Measurements from ENCODE around the gene GRIA4. TPM values are rescaled to one million over a fixed set of nuclear protein-coding genes. Genes with fewer than 3 reads are reported as not detected.

Gene GRIA4
- total RNA-seq, 1 donor from 2014 or later = not detected

GRCh38 chr11:105802390-105802789, 192.5 kb downstream of the GRIA4 start:
- no peaks in the 10 kb centered on the region for H3K4me1 ChIP-seq
- DNase-seq (ENCODE audit: extremely low spot score in 2 of 2) = no peak
- H3K27ac ChIP-seq = no peak overlapping the region
- intact Hi-C loops (cut with DNase I) = no loop called here
- no peaks in the 10 kb centered on the region for H3K9me3 ChIP-seq
- no peaks in the 10 kb centered on the region for H3K27me3 ChIP-seq
- TF ChIP-seq POLR2AphosphoS5 (IDR thresholded peaks at IDR 0.05; ENCODE audit: insufficient read depth in 1 of 2, low read depth in 1 of 2) (no peak), CTCF (IDR thresholded peaks at IDR 0.05) (no peak), POLR2A (IDR thresholded peaks at IDR 0.05) (no peak)
- no peaks in the 10 kb centered on the region for H3K36me3 ChIP-seq
- no peak overlapping the region for H3K4me3 ChIP-seq

- no peaks in the 10 kb centered on the region for H3K36me3 ChIP-seq
- no peaks in the 10 kb centered on the region for H3K4me1 ChIP-seq
- no peak overlapping the region for H3K27ac ChIP-seq
- no peak overlapping the region for H3K4me3 ChIP-seq
- H3K27me3 ChIP-seq = no peaks in the 10 kb centered on the region
- intact Hi-C loops (cut with DNase I) = no loop called here
- DNase-seq (ENCODE audit: extremely low spot score in 2 of 2) = no peak
- TF ChIP-seq POLR2AphosphoS5 (IDR thresholded peaks at IDR 0.05; ENCODE audit: insufficient read depth in 1 of 2, low read depth in 1 of 2) (no peak), POLR2A (IDR thresholded peaks at IDR 0.05) (no peak), CTCF (IDR thresholded peaks at IDR 0.05) (no peak)
- H3K9me3 ChIP-seq = no peaks in the 10 kb centered on the region
These were observed 201.4 kb downstream of the GRIA4 start for GRCh38 chr11:105811242-105811641.

- Histone ChIP-seq H3K4me3 (no peak overlapping the region), H3K27me3 (no peaks in the 10 kb centered on the region), H3K36me3 (no peaks in the 10 kb centered on the region), H3K9me3 (no peaks in the 10 kb centered on the region), H3K27ac (no peak overlapping the region), H3K4me1 (no peaks in the 10 kb centered on the region)
- TF ChIP-seq POLR2AphosphoS5 (IDR thresholded peaks at IDR 0.05; ENCODE audit: insufficient read depth in 1 of 2, low read depth in 1 of 2) = no peak
- TF ChIP-seq POLR2A (IDR thresholded peaks at IDR 0.05) = no peak
- no peak for TF ChIP-seq CTCF (IDR thresholded peaks at IDR 0.05)
- intact Hi-C loops (cut with DNase I) = no loop called here
- DNase-seq (ENCODE audit: extremely low spot score in 2 of 2) = no peak
These were observed 211.5 kb downstream of the GRIA4 start for GRCh38 chr11:105821372-105821771.

- Histone ChIP-seq H3K4me3 (no peak overlapping the region), H3K36me3 (no peaks in the 10 kb centered on the region), H3K9me3 (no peaks in the 10 kb centered on the region), H3K27me3 (no peaks in the 10 kb centered on the region), H3K27ac (no peak overlapping the region), H3K4me1 (no peaks in the 10 kb centered on the region)
- TF ChIP-seq CTCF (IDR thresholded peaks at IDR 0.05) = no peak
- no peak for TF ChIP-seq POLR2AphosphoS5 (IDR thresholded peaks at IDR 0.05; ENCODE audit: insufficient read depth in 1 of 2, low read depth in 1 of 2)
- TF ChIP-seq POLR2A (IDR thresholded peaks at IDR 0.05) = no peak
- no peak for DNase-seq (ENCODE audit: extremely low spot score in 2 of 2)
- intact Hi-C loops (cut with DNase I) = no loop called here
These were observed 211.9 kb downstream of the GRIA4 start for GRCh38 chr11:105821781-105822180.

GRCh38 chr11:105823495-105824033, 213.7 kb downstream of the GRIA4 start:
- H3K4me1 ChIP-seq = no peaks in the 10 kb centered on the region
- no peaks in the 10 kb centered on the region for H3K36me3 ChIP-seq
- no peak overlapping the region for H3K4me3 ChIP-seq
- intact Hi-C loops (cut with DNase I) = no loop called here
- no peaks in the 10 kb centered on the region for H3K9me3 ChIP-seq
- H3K27ac ChIP-seq = no peak overlapping the region
- H3K27me3 ChIP-seq = no peaks in the 10 kb centered on the region
- TF ChIP-seq POLR2A (IDR thresholded peaks at IDR 0.05) (no peak), CTCF (IDR thresholded peaks at IDR 0.05) (no peak), POLR2AphosphoS5 (IDR thresholded peaks at IDR 0.05; ENCODE audit: insufficient read depth in 1 of 2, low read depth in 1 of 2) (no peak)
- no peak for DNase-seq (ENCODE audit: extremely low spot score in 2 of 2)
